Measurements from ENCODE around the gene OMD.
"Not testable (repeated sequence)": the region's sequence is repeated elsewhere in the genome, so short reads cannot be mapped to it uniquely, and the experiment has no call there.

Gene OMD

GRCh38 chr9:92424340-92424739, at the start of gene OMD:
Gene OMD (minus strand): TSS chr9:92424471. CDS start chr9:92417558, 6,913 bp downstream.
- DNase-seq = no peak

GRCh38 chr9:92468206-92468605, 43.9 kb upstream of the OMD start:
- no peak for DNase-seq

GRCh38 chr9:92467511-92467910, 43.2 kb upstream of the OMD start:
- no peak for DNase-seq

- DNase-seq = no peak
Observed at GRCh38 chr9:92467041-92467440, 42.8 kb upstream of the OMD start.

- DNase-seq = no peak
Observed at GRCh38 chr9:92463984-92464383, 39.7 kb upstream of the OMD start.

- DNase-seq = no peak
Observed at GRCh38 chr9:92463387-92463786, 39.1 kb upstream of the OMD start.

GRCh38 chr9:92457576-92457975, 33.3 kb upstream of the OMD start:
- no peak for DNase-seq

GRCh38 chr9:92455217-92455616, 30.9 kb upstream of the OMD start:
- no peak for DNase-seq

GRCh38 chr9:92446536-92446935, 22.3 kb upstream of the OMD start:
- no peak for DNase-seq

- no peak for DNase-seq
Observed at GRCh38 chr9:92444841-92445240, 20.6 kb upstream of the OMD start.

GRCh38 chr9:92440751-92441046, 16.4 kb upstream of the OMD start:
- no peak for DNase-seq

- DNase-seq = no peak
Observed at GRCh38 chr9:92439921-92440750, 15.9 kb upstream of the OMD start.

- DNase-seq = no peak
Observed at GRCh38 chr9:92438900-92439526, 14.7 kb upstream of the OMD start.

- no peak for DNase-seq
Observed at GRCh38 chr9:92435263-92435662, 11.0 kb upstream of the OMD start.

GRCh38 chr9:92432972-92433548, 8.8 kb upstream of the OMD start:
- no peak for DNase-seq

GRCh38 chr9:92432350-92432749, 8.1 kb upstream of the OMD start:
- DNase-seq = no peak

- DNase-seq = no peak
Observed at GRCh38 chr9:92429836-92430235, 5.6 kb upstream of the OMD start.

GRCh38 chr9:92426501-92427145, 2.4 kb upstream of the OMD start:
- no peak for DNase-seq

- DNase-seq = no peak
Observed at GRCh38 chr9:92425474-92425873, 1.2 kb upstream of the OMD start.

GRCh38 chr9:92423612-92424011, 659 bp downstream of the OMD start:
- DNase-seq = no peak

- DNase-seq = no peak
Observed at GRCh38 chr9:92422611-92423338, 1.5 kb downstream of the OMD start.

- DNase-seq = no peak
Observed at GRCh38 chr9:92414566-92414965, 9.7 kb downstream of the OMD start.

- DNase-seq = not testable (repeated sequence)
Observed at GRCh38 chr9:92411157-92411556, 13.1 kb downstream of the OMD start.
